Right lobe of liver (tissue), 6 donors: ENCODE data around the gene CDC42EP5. TPM values are rescaled to one million over a fixed set of nuclear protein-coding genes. Genes with fewer than 3 reads are reported as not detected.
"Not testable (repeated sequence)": the region's sequence is repeated elsewhere in the genome, so short reads cannot be mapped to it uniquely, and the experiment has no call there.

Experiments used
- ATAC-seq, 4 donors: fragments of 200-7000 bp; cut with Tn5 transposase; one replicate each; pipeline ENCODE4 v1.9.1; 2020; ENCODE audit warnings: mild to moderate bottlenecking in 4 of 4, moderate library complexity in 4 of 4
- DNase-seq, 3 donors: peaks; one replicate each; pipeline ENCODE4 v3.0.0-alpha.2; 2020
- H3K27ac ChIP-seq, 3 donors: fragments of 200-600 bp; one replicate each; pipeline ENCODE4 v1.8.0; 2022
- H3K27me3 ChIP-seq, 2 donors: fragments of 200-600 bp; one replicate each; pipeline ENCODE4 v1.8.0; 2022
- H3K36me3 ChIP-seq, 4 donors: fragments of 200-600 bp; sonication (generic) in 1 of 4; one replicate each; pipeline versions ENCODE4 v1.5.1 to v1.8.0; 2017 to 2022; ENCODE audit warnings: control low read depth in 1 of 4
- H3K4me1 ChIP-seq, 4 donors: fragments of 200-600 bp; sonication (generic) in 1 of 4; one replicate each; pipeline versions ENCODE4 v1.5.1 to v1.8.0; 2017 to 2022; ENCODE audit warnings: control low read depth in 1 of 4
- H3K4me3 ChIP-seq, 3 donors: fragments of 200-600 bp; one replicate each; pipeline ENCODE4 v1.8.0; 2022
- H3K9me3 ChIP-seq, 4 donors: fragments of 200-600 bp; sonication (generic) in 1 of 4; one replicate each; pipeline versions ENCODE4 v1.5.1 to v1.8.0; 2017 to 2022; ENCODE audit warnings: control low read depth in 1 of 4
- POLR2A ChIP-seq: fragments of 450-650 bp; IDR thresholded peaks from one replicate; pipeline ENCODE4 v1.6.1; 2017; ENCODE audit warnings: antibody characterized with exemption, mild to moderate bottlenecking
- WGBS: methylation state at CpG from one replicate; pipeline ENCODE4 v1.1.6; 2018; ENCODE audit warnings: low coverage, low lambda C conversion rate; ENCODE audit not compliant: insufficient coverage; ENCODE audit errors: missing lambda C conversion rate; 5-methylcytosine and 5-hydroxymethylcytosine counted together
- intact Hi-C, 2 donors: fragments of 100-400 bp; cut with DNase I; formaldehyde crosslinking; loops; one replicate each; pipeline versions ENCODE4 v1.11.2 to v1.14.1; 2022
- total RNA-seq, 6 experiments: library from RNA; depleted of rRNA in 2 of 6; stranded (reverse); fragments of >200 nt in 2 of 6; fragmentation: NEBNext Ultra II Directional in 3 of 6; extraction: Animal tissue kit (Norgen Biotek cat#: 25700) in 3 of 6; gene quantifications; one replicate each; pipeline versions ENCODE4 v1.1.0 to v1.2.4, GENCODE V29; 2016 to 2023
- TF ChIP-seq, protein P1 (sequence below), 4 donors: fragments of 200-600 bp in 3 of 4; fragments of 450-650 bp in 1 of 4; IDR thresholded peaks; one replicate each; pipeline versions ENCODE4 v1.5.1 to v1.8.0; 2016 to 2022; ENCODE audit warnings: antibody characterized with exemption in 4 of 4, mild to moderate bottlenecking in 2 of 4
- donor health status: DM: no; HTN: yes; CAD: no.
- donor health status: DM: no; HTN: no; CAD: no.
- donor health status: DM: no; HTN: no; CAD: no.
- donor health status: DM: no; HTN: yes; CAD: no.
- donor health status: DM: no; HTN: yes; CAD: no.

CDC42EP5 gene
- total RNA-seq, 6 experiments from 2014 or later: 1.3 to 3.7 (median 2.0) TPM

DNA sequence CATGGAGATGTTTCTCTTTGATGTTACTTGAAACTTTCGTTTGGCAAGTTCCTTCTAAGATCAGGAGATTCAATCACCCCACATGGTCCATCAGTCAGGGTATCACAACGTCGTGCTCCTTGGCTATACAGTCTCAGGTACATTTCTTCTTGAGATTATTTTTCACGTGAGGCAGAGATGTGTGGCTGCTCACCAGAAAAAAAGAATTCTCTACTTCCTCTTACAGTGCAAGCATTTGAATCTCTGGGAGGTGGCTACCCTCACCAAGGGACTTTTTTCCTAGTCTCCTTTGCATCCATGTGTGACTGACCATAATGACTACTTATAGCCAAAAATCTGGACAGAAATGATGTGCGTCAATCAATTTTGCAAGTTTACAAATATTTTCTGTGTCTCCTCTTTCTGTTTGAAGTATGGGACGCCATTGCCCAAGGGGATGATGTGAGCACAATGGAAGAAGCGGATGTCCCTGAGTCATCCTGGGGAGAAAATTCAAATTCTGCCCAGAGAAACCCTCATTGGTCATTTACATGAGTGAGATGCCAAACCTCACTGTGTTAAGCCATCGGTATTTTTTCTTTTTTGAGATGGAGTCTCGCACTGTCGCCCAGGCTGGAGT lies 21.0 kb upstream of the CDC42EP5 start:
- DNase-seq (no peak), ATAC-seq (no peak)
- Histone ChIP-seq H3K4me1 (no peaks in the 10 kb centered on the region), H3K4me3 (no peak overlapping the region), H3K9me3 (no peaks in the 10 kb centered on the region), H3K27ac (no peak overlapping the region), H3K27me3 (no peaks in the 10 kb centered on the region), H3K36me3 (no peaks in the 10 kb centered on the region)
- 48% methylated on average over 10 of the region's 10 CpGs for WGBS
- intact Hi-C loops: no loop called here
- TF ChIP-seq, protein P1, sequence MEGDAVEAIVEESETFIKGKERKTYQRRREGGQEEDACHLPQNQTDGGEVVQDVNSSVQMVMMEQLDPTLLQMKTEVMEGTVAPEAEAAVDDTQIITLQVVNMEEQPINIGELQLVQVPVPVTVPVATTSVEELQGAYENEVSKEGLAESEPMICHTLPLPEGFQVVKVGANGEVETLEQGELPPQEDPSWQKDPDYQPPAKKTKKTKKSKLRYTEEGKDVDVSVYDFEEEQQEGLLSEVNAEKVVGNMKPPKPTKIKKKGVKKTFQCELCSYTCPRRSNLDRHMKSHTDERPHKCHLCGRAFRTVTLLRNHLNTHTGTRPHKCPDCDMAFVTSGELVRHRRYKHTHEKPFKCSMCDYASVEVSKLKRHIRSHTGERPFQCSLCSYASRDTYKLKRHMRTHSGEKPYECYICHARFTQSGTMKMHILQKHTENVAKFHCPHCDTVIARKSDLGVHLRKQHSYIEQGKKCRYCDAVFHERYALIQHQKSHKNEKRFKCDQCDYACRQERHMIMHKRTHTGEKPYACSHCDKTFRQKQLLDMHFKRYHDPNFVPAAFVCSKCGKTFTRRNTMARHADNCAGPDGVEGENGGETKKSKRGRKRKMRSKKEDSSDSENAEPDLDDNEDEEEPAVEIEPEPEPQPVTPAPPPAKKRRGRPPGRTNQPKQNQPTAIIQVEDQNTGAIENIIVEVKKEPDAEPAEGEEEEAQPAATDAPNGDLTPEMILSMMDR (IDR thresholded peaks at IDR 0.05): no peak
- TF ChIP-seq POLR2A: no peak

DNA sequence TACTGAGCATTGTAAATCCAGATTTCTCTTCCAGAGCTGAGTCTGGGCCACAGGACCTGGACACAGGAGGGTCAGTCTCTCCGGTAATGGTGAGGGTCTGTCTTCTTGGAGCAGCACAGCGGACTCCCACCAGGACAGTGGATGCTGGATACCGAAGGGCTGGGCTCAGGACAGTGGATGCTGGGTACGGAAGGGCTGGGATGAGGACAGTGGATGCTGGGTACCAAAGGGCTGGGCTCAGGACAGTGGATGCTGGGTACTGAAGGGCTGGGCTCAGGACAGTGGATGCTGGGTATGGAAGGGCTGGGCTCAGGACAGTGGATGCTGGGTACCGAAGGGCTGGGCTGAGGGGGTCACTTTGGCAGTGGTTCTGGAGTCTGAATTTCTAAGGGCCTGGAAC lies 20.0 kb upstream of the CDC42EP5 start:
- no CpG with 5 or more reads among the region's 5 CpGs for whole genome bisulfite sequencing
- H3K36me3 ChIP-seq, H3K4me1 ChIP-seq, H3K9me3 ChIP-seq, H3K27ac ChIP-seq, ATAC-seq, H3K4me3 ChIP-seq, intact Hi-C loops, DNase-seq, H3K27me3 ChIP-seq: not testable (repeated sequence)

DNA sequence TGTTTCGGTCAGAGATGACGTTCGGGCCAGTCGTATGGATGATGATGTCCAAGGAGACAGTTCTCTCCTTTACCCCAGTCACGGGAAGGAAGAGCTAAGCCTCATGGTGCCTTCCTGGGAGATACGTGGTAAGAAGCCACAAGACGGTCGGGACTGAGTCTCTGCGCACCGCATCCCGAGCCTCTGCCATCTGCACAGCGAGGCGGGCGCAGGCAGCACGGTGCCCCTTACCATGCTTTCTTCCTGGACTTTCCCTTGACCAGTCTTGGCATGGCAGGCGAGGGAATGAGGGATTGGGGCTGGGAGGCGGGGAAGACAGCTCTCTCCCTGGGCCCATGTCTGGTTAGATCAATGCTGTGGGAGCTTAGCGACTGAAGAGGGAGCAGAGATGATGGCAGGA lies 19.5 kb upstream of the CDC42EP5 start:
- WGBS: 67% methylated on average over 11 of the region's 18 CpGs

DNA sequence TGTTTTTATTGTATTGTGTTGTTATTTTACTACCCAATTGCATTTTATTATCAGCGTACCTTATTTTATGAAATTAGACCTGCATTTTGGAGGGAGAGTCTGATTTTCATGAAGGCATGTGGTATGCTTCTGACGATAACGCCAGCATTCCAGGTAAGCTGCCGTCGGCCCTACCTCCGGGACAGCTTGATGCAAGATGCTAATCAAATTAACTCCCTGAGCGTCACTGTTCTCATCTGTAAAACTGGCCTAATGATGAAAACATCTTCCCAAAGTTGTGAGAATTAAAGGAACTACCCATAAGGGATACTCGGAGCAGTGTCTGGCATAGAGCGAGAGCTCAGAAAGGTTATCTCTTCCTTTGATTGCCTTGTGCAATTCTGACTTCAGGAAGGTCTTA lies 16.7 kb upstream of the CDC42EP5 start:
- H3K27me3 ChIP-seq: no peaks in the 10 kb centered on the region
- 46% methylated on average over 9 of the region's 9 CpGs for WGBS

More for the DNA sequence above, 19.5 kb upstream of the CDC42EP5 start:
- TF ChIP-seq, protein P1 (IDR thresholded peaks at IDR 0.05): no peak
- TF ChIP-seq POLR2A: no peak
- H3K4me1 ChIP-seq: no peaks in the 10 kb centered on the region
- no peak overlapping the region for H3K4me3 ChIP-seq
- no peaks in the 10 kb centered on the region for H3K36me3 ChIP-seq
- no peaks in the 10 kb centered on the region for H3K27me3 ChIP-seq
- ATAC-seq (no peak), DNase-seq (no peak)
- H3K27ac ChIP-seq: no peak overlapping the region
- intact Hi-C loops: no loop called here
- no peaks in the 10 kb centered on the region for H3K9me3 ChIP-seq

DNA sequence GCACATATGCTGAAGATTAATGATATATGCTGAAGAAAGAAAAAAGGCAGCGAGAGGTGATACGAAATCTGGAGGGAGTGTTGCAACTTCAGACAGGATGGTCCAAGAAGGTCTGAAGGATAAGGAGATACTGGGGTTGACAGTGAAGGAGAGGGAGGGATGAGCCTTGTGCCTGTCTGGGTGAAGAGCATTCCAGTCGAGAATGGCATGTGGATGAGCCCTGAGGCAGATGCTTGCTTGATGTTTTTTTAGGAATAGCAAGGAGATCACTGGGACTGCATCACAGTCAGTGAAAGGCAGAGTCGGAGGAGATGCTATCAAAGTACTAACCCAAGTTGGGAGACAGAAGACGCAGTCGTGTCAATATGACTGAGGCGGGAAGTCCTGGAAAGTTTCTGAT lies 16.2 kb upstream of the CDC42EP5 start:
- DNase-seq: no peak
- H3K27me3 ChIP-seq: no peaks in the 10 kb centered on the region
- no peak for ATAC-seq
- no peaks in the 10 kb centered on the region for H3K36me3 ChIP-seq
- H3K4me1 ChIP-seq: no peaks in the 10 kb centered on the region
- no peaks in the 10 kb centered on the region for H3K9me3 ChIP-seq
- TF ChIP-seq, protein P1 (IDR thresholded peaks at IDR 0.05): no peak
- no peak for TF ChIP-seq POLR2A
- H3K27ac ChIP-seq: no peak overlapping the region
- intact Hi-C loops: no loop called here
- H3K4me3 ChIP-seq: no peak overlapping the region
- 56% methylated on average over 7 of the region's 7 CpGs for WGBS

More for the DNA sequence above, 16.7 kb upstream of the CDC42EP5 start:
- DNase-seq (no peak), ATAC-seq (no peak)
- H3K4me3 ChIP-seq: no peak overlapping the region
- no peak overlapping the region for H3K27ac ChIP-seq
- intact Hi-C loops: no loop called here
- H3K9me3 ChIP-seq: no peaks in the 10 kb centered on the region
- no peaks in the 10 kb centered on the region for H3K36me3 ChIP-seq
- H3K4me1 ChIP-seq: no peaks in the 10 kb centered on the region
- TF ChIP-seq POLR2A: no peak
- TF ChIP-seq, protein P1 (IDR thresholded peaks at IDR 0.05): no peak
